Limb (tissue), 2 donors: ENCODE measurements around the gene POC1B.

Experiments
- DNase-seq, 2 donors: peaks; one replicate each; pipeline ENCODE4 v3.0.0-alpha.2; 2016; ENCODE audit errors: extremely low spot score in 2 of 2

The POC1B gene

GRCh38 chr12:89421092-89421835 is 104.6 kb downstream of the POC1B start:
- no peak for DNase-seq

- no peak for DNase-seq
Observed at GRCh38 chr12:89418228-89418910, 107.5 kb downstream of the POC1B start.

DNA sequence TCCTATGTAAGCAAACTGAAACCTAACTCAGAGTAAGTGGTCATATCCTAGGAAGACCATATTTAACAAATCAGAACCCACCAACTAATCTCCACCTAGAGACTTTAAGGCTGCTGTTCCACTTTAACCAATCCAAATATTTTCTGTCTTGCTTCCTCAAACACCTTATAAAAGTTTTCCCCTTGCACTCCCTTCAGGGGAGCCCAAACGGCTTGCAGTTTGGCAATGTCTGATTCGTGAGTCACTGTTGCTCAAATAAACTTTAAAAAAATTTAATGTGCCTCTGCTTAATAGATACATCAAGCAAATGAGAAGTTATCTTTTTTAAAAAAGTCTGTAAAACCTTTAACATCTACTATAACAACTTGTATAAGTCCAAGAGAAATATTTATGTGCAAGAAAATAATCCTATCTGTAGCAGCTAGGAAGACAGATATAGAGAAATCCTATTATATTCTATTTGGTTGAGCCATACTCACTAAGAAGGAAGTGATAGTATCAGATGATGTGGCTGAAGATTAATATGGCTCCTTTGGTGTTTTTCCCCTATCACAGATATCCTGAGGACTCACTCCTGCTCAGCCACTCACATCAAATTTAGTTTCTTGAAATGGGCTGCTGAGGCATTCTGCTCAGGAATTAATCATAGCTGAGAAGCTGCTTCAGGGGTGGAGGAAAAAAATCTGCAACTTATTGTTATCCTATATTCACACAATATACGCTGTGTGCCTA is 108.4 kb downstream of the POC1B start:
- DNase-seq: no peak

DNA sequence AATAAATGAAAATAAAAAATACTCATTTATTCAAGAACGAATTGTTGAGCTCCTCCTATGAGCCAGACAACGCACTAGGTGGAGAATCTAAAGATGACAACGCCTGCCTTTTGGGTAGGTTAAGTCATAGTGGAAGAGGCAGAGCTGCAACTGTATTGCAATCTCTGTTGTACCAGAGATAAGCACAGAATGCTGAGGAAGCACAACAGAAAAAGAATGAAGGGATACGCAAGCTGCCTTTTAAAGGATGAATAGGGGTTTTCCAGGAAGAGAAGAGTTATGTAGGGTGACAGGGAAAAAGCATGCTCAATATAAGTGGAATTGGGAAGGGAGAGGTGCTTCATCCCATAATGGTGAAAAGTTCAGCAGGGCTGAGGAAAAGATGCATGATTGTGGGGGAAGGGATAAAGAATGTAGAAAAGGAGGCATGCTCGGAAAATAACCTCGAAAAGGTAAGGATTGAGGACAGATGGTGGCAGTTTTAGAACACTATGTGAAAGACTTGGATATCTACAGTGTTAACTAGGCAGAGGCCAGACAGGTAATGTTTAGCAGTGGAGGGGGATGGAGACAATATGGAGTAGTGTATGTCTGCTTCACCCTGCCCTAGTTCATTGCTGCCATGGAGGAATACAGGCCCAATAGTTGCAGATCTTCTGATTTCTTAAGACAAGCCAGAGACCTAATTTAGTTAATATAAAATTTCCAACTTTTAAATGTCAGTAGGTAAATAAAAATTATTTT is 109.6 kb downstream of the POC1B start:
- no peak for DNase-seq

GRCh38 chr12:89414851-89415250 is 111.0 kb downstream of the POC1B start:
- DNase-seq: no peak

DNA sequence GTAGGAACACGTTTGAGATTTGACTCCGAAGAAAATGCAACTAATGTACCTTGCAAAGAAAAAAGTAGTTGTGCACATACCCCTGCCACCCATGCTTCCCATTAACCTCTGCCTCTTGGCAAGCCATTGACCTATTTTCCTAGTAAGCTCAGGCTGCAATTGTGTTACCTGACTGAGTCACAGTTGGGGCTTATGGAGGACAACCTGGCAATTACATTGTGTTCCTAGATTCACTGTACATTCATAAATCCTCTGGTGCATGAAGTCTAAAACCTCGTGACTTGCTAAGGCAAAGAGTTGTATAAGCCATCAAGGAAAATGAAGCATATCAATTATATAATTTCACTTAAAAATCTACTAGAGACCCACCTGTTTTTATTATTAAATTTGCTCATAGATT is 111.5 kb downstream of the POC1B start:
- no peak for DNase-seq

DNA sequence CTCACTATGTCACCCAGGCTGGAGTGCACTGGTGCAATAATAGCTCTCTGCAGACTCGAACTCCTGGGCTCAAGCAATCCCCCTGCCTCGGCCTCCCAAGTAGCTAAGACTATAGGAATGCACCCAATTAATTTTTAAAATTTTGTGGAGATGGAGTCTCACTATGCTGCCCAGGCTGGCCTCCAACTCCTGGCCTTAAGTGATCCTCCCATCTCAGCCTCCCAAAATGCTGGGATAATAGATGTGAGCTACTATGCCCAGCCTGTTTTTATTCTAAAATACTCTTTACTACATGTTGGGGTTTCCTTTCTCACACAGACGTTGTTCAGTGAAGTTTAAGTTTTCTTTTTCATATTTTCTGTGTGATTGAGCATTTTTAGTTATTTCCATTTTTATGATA is 112.6 kb downstream of the POC1B start:
- DNase-seq: no peak

- no peak for DNase-seq
Observed at GRCh38 chr12:89412665-89413064, 113.2 kb downstream of the POC1B start.

GRCh38 chr12:89411846-89412245 is 114.0 kb downstream of the POC1B start:
- no peak for DNase-seq

DNA sequence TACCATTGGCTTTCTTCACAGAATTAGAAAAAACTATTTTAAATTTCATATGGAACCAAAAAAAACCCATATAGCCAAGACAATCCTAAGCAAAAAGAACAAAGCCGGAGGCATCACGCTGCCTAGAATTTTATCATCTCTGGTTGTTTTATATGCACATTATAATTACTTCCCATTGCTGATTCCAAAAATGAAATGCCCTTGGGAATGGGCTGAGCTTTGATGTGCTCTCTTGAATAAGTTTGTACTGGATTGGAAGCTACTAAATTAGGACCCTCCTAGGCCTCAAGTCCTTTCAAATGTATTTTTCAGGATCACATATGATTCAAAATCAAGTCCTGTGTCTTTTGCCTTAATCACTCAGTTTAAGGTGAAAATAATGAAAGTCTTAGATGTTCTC is 114.6 kb downstream of the POC1B start:
- DNase-seq: no peak

DNA sequence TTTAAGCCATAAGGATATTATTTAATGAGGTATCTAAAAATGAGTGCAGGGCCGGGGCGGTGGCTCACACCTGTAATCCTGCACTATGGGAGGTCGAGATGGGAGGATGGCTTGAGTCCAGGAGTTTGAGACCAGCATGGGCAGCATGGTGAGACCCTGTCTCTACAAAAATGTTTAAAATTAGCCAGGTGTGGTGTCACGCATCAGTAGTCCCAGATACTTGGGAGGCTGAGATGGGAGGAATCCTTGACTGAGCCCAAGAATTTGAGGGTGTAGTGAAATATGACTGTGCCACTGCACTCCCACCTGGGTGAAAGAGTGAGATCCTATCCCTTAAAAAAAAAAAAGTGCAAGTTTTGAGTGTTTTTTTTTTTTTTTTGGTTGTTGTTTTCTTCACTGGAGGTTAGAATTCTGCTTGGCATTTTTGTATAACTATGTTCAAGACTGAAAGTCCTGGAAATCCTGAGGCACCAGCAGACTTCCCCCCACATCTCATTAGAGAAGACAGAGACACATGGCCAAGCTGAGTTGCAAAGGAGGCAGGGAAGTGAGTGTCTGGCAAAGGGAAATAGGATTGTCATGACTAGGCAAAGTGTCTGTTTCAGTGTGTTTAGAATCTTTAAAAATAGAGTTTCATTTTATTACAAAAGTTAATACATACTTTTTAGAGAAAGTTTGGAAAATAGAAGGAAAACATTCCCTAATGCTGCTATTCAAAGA is 120.1 kb downstream of the POC1B start:
- DNase-seq: no peak

DNA sequence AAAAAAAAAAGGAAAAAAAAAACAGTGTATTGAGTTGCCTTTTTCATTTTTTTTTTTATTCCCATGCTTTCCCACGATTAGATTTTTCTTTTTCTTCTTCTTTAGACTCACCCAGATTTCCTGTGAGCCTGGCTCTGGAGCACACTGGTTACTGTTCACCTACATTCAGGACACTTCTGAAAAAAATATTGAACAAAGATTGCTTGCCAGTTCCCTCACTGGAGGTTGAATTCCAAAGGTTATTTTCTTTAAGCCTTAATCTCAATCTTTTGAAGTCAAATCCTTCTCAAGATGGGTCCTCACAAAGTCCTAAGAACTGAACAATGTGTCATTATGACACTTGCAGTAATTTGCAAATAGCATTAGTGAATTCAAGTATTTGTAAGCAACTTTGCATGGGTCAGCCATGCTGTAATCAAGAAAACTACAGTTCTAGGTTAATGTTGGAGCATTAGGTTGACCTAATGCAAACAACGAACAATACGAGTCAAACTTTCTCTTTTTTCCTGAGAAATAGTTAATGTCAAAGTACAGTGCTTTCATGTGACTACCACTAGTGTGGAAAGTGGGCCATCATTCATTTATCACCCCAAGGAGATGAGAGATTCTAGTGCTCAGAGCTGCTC is 124.3 kb downstream of the POC1B start:
- DNase-seq: no peak

- no peak for DNase-seq
Observed at GRCh38 chr12:89400415-89400814, 125.4 kb downstream of the POC1B start.

DNA sequence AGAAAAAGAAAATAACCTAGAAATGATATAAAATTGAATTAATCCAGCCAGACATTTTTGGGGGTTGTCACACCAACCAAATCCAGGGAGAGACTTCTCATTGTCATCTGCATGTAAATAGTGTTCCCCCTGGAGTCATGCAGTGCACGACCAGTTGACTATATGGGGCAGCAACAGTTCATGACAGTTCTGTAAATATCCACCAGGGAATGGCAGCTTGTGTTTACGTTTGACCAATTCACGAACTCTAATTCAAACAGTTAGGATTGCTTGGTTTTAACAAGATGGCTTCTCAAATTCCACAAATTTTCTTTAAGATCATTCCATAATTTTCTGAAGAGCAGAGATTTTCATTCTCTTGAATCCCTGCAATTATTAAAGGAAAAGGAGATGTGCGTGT is 130.1 kb downstream of the POC1B start:
- no peak for DNase-seq

GRCh38 chr12:89393551-89394121 is 132.2 kb downstream of the POC1B start:
- no peak for DNase-seq

DNA sequence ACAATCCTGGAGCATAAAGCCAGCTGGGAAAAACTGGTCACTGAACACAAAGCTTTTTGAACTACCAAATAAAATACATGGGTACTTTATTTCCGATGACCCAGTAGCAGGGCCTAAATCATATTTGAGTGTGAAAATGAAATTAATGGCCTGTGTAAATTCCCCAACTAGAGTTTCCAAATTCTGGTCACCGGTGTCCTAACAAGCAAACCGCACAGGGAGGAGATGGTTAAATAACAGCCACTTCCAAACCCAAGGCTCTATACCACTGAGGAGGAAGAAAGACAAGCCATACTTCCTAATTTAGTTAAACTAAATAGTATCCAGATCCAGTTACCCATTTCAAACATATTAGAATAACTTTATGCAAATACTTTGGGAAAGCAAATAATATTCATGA is 133.5 kb downstream of the POC1B start:
- DNase-seq: no peak

- DNase-seq: no peak
Observed at GRCh38 chr12:89391726-89392336, 134.0 kb downstream of the POC1B start.

GRCh38 chr12:89390802-89391673 is 134.8 kb downstream of the POC1B start:
- no peak for DNase-seq
